Spleen (tissue), 7 donors: ENCODE data around the gene RASSF10.

Experiments used
- POLR2A ChIP-seq, 3 donors: fragments of 450-650 bp; IDR thresholded peaks; one replicate each; pipeline ENCODE4 v1.5.1; 2017; ENCODE audit warnings: antibody characterized with exemption in 3 of 3, mild to moderate bottlenecking in 1 of 3
- TF ChIP-seq, protein P1 (sequence below), 11 experiments: fragments of 200-600 bp in 7 of 11; fragments of 450-650 bp in 4 of 11; sonication (generic) in 4 of 11; IDR thresholded peaks in 8 of 11; conservative IDR thresholded peaks in 3 of 11; 1 replicate in 7 of 11; 2 replicates in 4 of 11; pipeline versions ENCODE4 v1.4.0 to v1.8.0; 2016 to 2021; ENCODE audit warnings: antibody characterized with exemption in 11 of 11, inconsistent platforms in 4 of 11, mild to moderate bottlenecking in 1 of 11
- donor health status: DM: no; HTN: no; CAD: no; lungs with moderate emphysema.
- donor health status: DM: no; HTN: no; CAD: no.
- donor health status: DM: no; HTN: no; CAD: no.

DNA sequence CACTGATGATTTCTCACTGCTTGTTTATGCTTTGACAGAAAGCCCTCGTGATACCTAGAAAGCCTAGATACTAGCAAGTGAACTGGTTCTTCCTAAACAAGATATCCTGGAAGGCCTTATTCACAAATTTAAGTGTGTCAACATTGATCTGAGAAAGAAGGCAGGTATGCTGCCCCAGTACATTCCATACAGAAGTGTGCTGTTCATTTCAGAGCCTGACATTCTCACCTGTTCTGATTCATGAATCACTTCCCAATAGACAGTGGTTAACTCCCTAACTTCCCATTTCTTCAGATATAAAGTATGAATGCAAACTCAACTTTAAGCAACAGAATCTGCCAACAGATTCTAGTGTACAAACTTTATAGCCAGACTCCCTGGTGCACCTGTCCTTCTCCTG is 15.5 kb upstream of the RASSF10 start:
- TF ChIP-seq POLR2A (IDR thresholded peaks at IDR 0.05) = no peak
- TF ChIP-seq, protein P1, sequence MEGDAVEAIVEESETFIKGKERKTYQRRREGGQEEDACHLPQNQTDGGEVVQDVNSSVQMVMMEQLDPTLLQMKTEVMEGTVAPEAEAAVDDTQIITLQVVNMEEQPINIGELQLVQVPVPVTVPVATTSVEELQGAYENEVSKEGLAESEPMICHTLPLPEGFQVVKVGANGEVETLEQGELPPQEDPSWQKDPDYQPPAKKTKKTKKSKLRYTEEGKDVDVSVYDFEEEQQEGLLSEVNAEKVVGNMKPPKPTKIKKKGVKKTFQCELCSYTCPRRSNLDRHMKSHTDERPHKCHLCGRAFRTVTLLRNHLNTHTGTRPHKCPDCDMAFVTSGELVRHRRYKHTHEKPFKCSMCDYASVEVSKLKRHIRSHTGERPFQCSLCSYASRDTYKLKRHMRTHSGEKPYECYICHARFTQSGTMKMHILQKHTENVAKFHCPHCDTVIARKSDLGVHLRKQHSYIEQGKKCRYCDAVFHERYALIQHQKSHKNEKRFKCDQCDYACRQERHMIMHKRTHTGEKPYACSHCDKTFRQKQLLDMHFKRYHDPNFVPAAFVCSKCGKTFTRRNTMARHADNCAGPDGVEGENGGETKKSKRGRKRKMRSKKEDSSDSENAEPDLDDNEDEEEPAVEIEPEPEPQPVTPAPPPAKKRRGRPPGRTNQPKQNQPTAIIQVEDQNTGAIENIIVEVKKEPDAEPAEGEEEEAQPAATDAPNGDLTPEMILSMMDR (IDR thresholded peaks at IDR 0.05 in 8 of 11, conservative IDR thresholded peaks at IDR 0.05 in 3 of 11) = no peak
